Natural killer cell treated with Interleukin-12 subunit alpha and Interleukin-12 subunit beta and Interleukin-15 and Interleukin-18, amount 100 ng/mL, for 72 hours (primary cell): ENCODE data around the gene UBE2I. TPM values are rescaled to one million over a fixed set of nuclear protein-coding genes. Genes with fewer than 3 reads are reported as not detected.

Source experiments
- ATAC-seq, 2 donors: fragments of 150-1000 bp; cut with Tn5 transposase in 1 of 2; sonication (Bioruptor Pico), chemical (Tn5 transposase) in 1 of 2; 2 replicates each; pipeline ENCODE4 v1.10.0; 2021
- DNase-seq: peaks from one replicate; pipeline ENCODE4 v3.0.0; 2022; ENCODE audit warnings: low spot score
- H3K27ac Mint-ChIP-seq, 2 donors: 1 replicate in 1 of 2; 2 replicates in 1 of 2; pipeline ENCODE4 v1.8.0; 2022; ENCODE audit warnings: mixed read lengths in 2 of 2, mild to moderate bottlenecking in 1 of 2, moderate library complexity in 1 of 2
- H3K27me3 Mint-ChIP-seq, 2 donors: 1 replicate in 1 of 2; 2 replicates in 1 of 2; pipeline ENCODE4 v1.8.0; 2022; ENCODE audit warnings: mixed read lengths in 2 of 2
- H3K36me3 Mint-ChIP-seq: one replicate; pipeline ENCODE4 v1.8.0; 2022; ENCODE audit warnings: mixed read lengths
- H3K4me1 Mint-ChIP-seq, 2 donors: 1 replicate in 1 of 2; 2 replicates in 1 of 2; pipeline ENCODE4 v1.8.0; 2022; ENCODE audit warnings: low read depth in 2 of 2, mixed read lengths in 2 of 2, mild to moderate bottlenecking in 1 of 2
- H3K4me3 Mint-ChIP-seq: one replicate; pipeline ENCODE4 v1.8.0; 2022; ENCODE audit warnings: mixed read lengths
- H3K9me3 Mint-ChIP-seq: 2 replicates; pipeline ENCODE4 v1.8.0; 2022; ENCODE audit warnings: mixed read lengths
- total RNA-seq, 2 donors: library from RNA; stranded (reverse); gene quantifications; one replicate each; pipeline ENCODE4 v1.2.3, GENCODE V29; 2022

UBE2I gene
- total RNA-seq, 2 donors from 2014 or later = 202 to 246 TPM

GRCh38 chr16:1317479-1318267 is 8.2 kb downstream of the UBE2I start:
- H3K9me3 Mint-ChIP-seq = no peaks in the 10 kb centered on the region
- H3K4me1 Mint-ChIP-seq = peaks cover 0 to 13% of the 10 kb centered on the region in 2 donors
- no peak overlapping the region for H3K4me3 Mint-ChIP-seq
- no peaks in the 10 kb centered on the region for H3K27me3 Mint-ChIP-seq
- peaks cover 6% of the 10 kb centered on the region for H3K36me3 Mint-ChIP-seq
- ATAC-seq (no peak), DNase-seq (no peak)
- no peak overlapping the region for H3K27ac Mint-ChIP-seq

- Mint-ChIP-seq H3K9me3 (no peaks in the 10 kb centered on the region), H3K27ac (no peak overlapping the region), H3K4me3 (no peak overlapping the region), H3K36me3 (peaks cover 6% of the 10 kb centered on the region), H3K27me3 (no peaks in the 10 kb centered on the region), H3K4me1 (peaks cover 0 to 8% of the 10 kb centered on the region in 2 donors)
- no peak for DNase-seq
- no peak for ATAC-seq
Measured at GRCh38 chr16:1318268-1318545, 8.8 kb downstream of the UBE2I start.

- no peaks in the 10 kb centered on the region for H3K9me3 Mint-ChIP-seq
- ATAC-seq (no peak), DNase-seq (no peak)
- H3K36me3 Mint-ChIP-seq = peaks cover 6% of the 10 kb centered on the region
- no peaks in the 10 kb centered on the region for H3K27me3 Mint-ChIP-seq
- no peak overlapping the region for H3K27ac Mint-ChIP-seq
- no peak overlapping the region for H3K4me3 Mint-ChIP-seq
- H3K4me1 Mint-ChIP-seq = peaks cover 0 to 8% of the 10 kb centered on the region in 2 donors
Measured at GRCh38 chr16:1319041-1319440, 9.6 kb downstream of the UBE2I start.

GRCh38 chr16:1320097-1320496 is 10.7 kb downstream of the UBE2I start:
- Mint-ChIP-seq H3K27me3 (no peaks in the 10 kb centered on the region), H3K4me3 (no peak overlapping the region), H3K36me3 (peaks cover 6% of the 10 kb centered on the region), H3K4me1 (peaks cover 0 to 4% of the 10 kb centered on the region in 2 donors), H3K9me3 (no peaks in the 10 kb centered on the region), H3K27ac (no peak overlapping the region)
- ATAC-seq (no peak), DNase-seq (no peak)

- H3K27me3 Mint-ChIP-seq = no peaks in the 10 kb centered on the region
- peaks cover 0 to 4% of the 10 kb centered on the region in 2 donors for H3K4me1 Mint-ChIP-seq
- H3K27ac Mint-ChIP-seq = no peak overlapping the region
- no peaks in the 10 kb centered on the region for H3K9me3 Mint-ChIP-seq
- H3K36me3 Mint-ChIP-seq = peaks cover 6% of the 10 kb centered on the region
- no peak for DNase-seq
- H3K4me3 Mint-ChIP-seq = no peak overlapping the region
- ATAC-seq = peak in 1 of 2 donors; percentile 20
Measured at GRCh38 chr16:1320658-1321240, 11.3 kb downstream of the UBE2I start.

- Mint-ChIP-seq H3K27me3 (no peaks in the 10 kb centered on the region), H3K4me3 (no peak overlapping the region), H3K4me1 (peaks cover 0 to 7% of the 10 kb centered on the region in 2 donors), H3K36me3 (peaks cover 6% of the 10 kb centered on the region), H3K9me3 (no peaks in the 10 kb centered on the region), H3K27ac (no peak overlapping the region)
- ATAC-seq (no peak), DNase-seq (no peak)
Measured at GRCh38 chr16:1322407-1322806, 13.0 kb downstream of the UBE2I start.

- Mint-ChIP-seq H3K36me3 (peaks cover under 1% of the 10 kb centered on the region), H3K4me3 (no peak overlapping the region), H3K27ac (no peak overlapping the region), H3K4me1 (peaks cover 0 to 3% of the 10 kb centered on the region in 2 donors), H3K9me3 (no peaks in the 10 kb centered on the region), H3K27me3 (no peaks in the 10 kb centered on the region)
- ATAC-seq (no peak), DNase-seq (no peak)
Measured at GRCh38 chr16:1323296-1324239, 14.1 kb downstream of the UBE2I start.

- no peaks in the 10 kb centered on the region for H3K9me3 Mint-ChIP-seq
- H3K4me3 Mint-ChIP-seq = no peak overlapping the region
- peaks cover 0 to 3% of the 10 kb centered on the region in 2 donors for H3K4me1 Mint-ChIP-seq
- H3K27me3 Mint-ChIP-seq = no peaks in the 10 kb centered on the region
- H3K27ac Mint-ChIP-seq = no peak overlapping the region
- no peak for ATAC-seq
- no peak for DNase-seq
- H3K36me3 Mint-ChIP-seq = no peaks in the 10 kb centered on the region
Measured at GRCh38 chr16:1324286-1324826, 14.9 kb downstream of the UBE2I start.

GRCh38 chr16:1325261-1325660 is 15.8 kb downstream of the UBE2I start:
- no peaks in the 10 kb centered on the region for H3K9me3 Mint-ChIP-seq
- no peak for DNase-seq
- no peak overlapping the region for H3K4me3 Mint-ChIP-seq
- H3K36me3 Mint-ChIP-seq = no peaks in the 10 kb centered on the region
- H3K27ac Mint-ChIP-seq = no peak overlapping the region
- H3K27me3 Mint-ChIP-seq = no peaks in the 10 kb centered on the region
- H3K4me1 Mint-ChIP-seq = peaks cover 0 to 3% of the 10 kb centered on the region in 2 donors
- ATAC-seq = no peak

- peaks cover 0 to 3% of the 10 kb centered on the region in 2 donors for H3K4me1 Mint-ChIP-seq
- no peaks in the 10 kb centered on the region for H3K9me3 Mint-ChIP-seq
- peak; percentile 40 to 42 for ATAC-seq
- H3K27ac Mint-ChIP-seq = no peak overlapping the region
- no peak overlapping the region for H3K4me3 Mint-ChIP-seq
- no peak for DNase-seq
- no peaks in the 10 kb centered on the region for H3K36me3 Mint-ChIP-seq
- no peaks in the 10 kb centered on the region for H3K27me3 Mint-ChIP-seq
Measured at GRCh38 chr16:1325673-1326371, 16.4 kb downstream of the UBE2I start.

- Mint-ChIP-seq H3K4me1 (peaks cover 0 to 6% of the 10 kb centered on the region in 2 donors), H3K4me3 (no peak overlapping the region)
- no peak for DNase-seq
Measured at GRCh38 chr16:1326391-1326790, 17.0 kb downstream of the UBE2I start.

GRCh38 chr16:1326946-1327618 is 17.6 kb downstream of the UBE2I start:
- Mint-ChIP-seq H3K4me3 (no peak overlapping the region), H3K4me1 (peaks cover 0 to 6% of the 10 kb centered on the region in 2 donors), H3K27ac (no peak overlapping the region), H3K36me3 (no peaks in the 10 kb centered on the region), H3K27me3 (no peaks in the 10 kb centered on the region), H3K9me3 (no peaks in the 10 kb centered on the region)
- ATAC-seq (peak; percentile 2 to 7), DNase-seq (no peak)

More at GRCh38 chr16:1326391-1326790, 17.0 kb downstream of the UBE2I start:
- no peak for ATAC-seq
- H3K36me3 Mint-ChIP-seq = no peaks in the 10 kb centered on the region
- H3K9me3 Mint-ChIP-seq = no peaks in the 10 kb centered on the region
- H3K27ac Mint-ChIP-seq = no peak overlapping the region
- H3K27me3 Mint-ChIP-seq = no peaks in the 10 kb centered on the region

GRCh38 chr16:1327619-1327947 is 18.1 kb downstream of the UBE2I start:
- no peak for DNase-seq

More at GRCh38 chr16:1327619-1327947, 18.1 kb downstream of the UBE2I start:
- ATAC-seq = no peak
- no peak overlapping the region for H3K27ac Mint-ChIP-seq
- no peaks in the 10 kb centered on the region for H3K9me3 Mint-ChIP-seq
- no peaks in the 10 kb centered on the region for H3K36me3 Mint-ChIP-seq
- no peak overlapping the region for H3K4me3 Mint-ChIP-seq
- no peaks in the 10 kb centered on the region for H3K27me3 Mint-ChIP-seq
- H3K4me1 Mint-ChIP-seq = peaks cover 0 to 10% of the 10 kb centered on the region in 2 donors
